Lung (tissue), 12 donors: Measurements from ENCODE around the gene SMIM21. TPM values are rescaled to one million over a fixed set of nuclear protein-coding genes. Genes with fewer than 3 reads are reported as not detected.

Experiments
- ATAC-seq: fragments of 200-7000 bp; cut with Tn5 transposase; one replicate; pipeline ENCODE4 v1.9.1; 2020; ENCODE audit warnings: moderate number of reproducible peaks; ENCODE audit not compliant: insufficient read depth, low FRiP score
- DNase-seq, 3 donors: peaks; one replicate each; pipeline ENCODE4 v3.0.0-alpha.2; 2013 to 2017
- H3K27ac ChIP-seq, 2 donors: one replicate each; pipeline ENCODE4 v1.5.1; 2013; ENCODE audit warnings: mild to moderate bottlenecking in 2 of 2, moderate library complexity in 2 of 2, control low read depth in 1 of 2, inconsistent platforms in 1 of 2, low read depth in 1 of 2, low read length in 1 of 2
- H3K27me3 ChIP-seq, 3 donors: one replicate each; pipeline ENCODE4 v1.5.1; 2013; ENCODE audit warnings: low read length in 2 of 3; ENCODE audit not compliant: control insufficient read depth in 3 of 3, insufficient read depth in 3 of 3
- H3K36me3 ChIP-seq, 4 donors: one replicate each; pipeline ENCODE4 v1.5.1; 2013; ENCODE audit warnings: low read length in 4 of 4, mild to moderate bottlenecking in 1 of 4, moderate library complexity in 1 of 4; ENCODE audit not compliant: control insufficient read depth in 4 of 4, insufficient read depth in 4 of 4
- H3K4me1 ChIP-seq, 5 donors: one replicate each; pipeline ENCODE4 v1.5.1; 2013; ENCODE audit warnings: low read length in 5 of 5, mild to moderate bottlenecking in 2 of 5, moderate library complexity in 1 of 5; ENCODE audit not compliant: control insufficient read depth in 5 of 5, insufficient read depth in 5 of 5
- H3K4me3 ChIP-seq: one replicate; pipeline ENCODE4 v1.5.1; 2013; ENCODE audit warnings: mild to moderate bottlenecking, control low read depth, moderate library complexity
- H3K9ac ChIP-seq, 2 donors: one replicate each; pipeline ENCODE4 v1.5.1; 2013; ENCODE audit warnings: low read length in 2 of 2, control low read depth in 1 of 2; ENCODE audit not compliant: insufficient read depth in 1 of 2
- H3K9me3 ChIP-seq, 4 donors: one replicate each; pipeline ENCODE4 v1.5.1; 2013; ENCODE audit warnings: low read length in 3 of 4, mild to moderate bottlenecking in 1 of 4, moderate library complexity in 1 of 4; ENCODE audit not compliant: control insufficient read depth in 4 of 4, insufficient read depth in 3 of 4
- WGBS, 2 donors: extraction: QIAGEN DNeasy Blood & Tissue Kit; methylation state at CpG; one replicate each; pipeline ENCODE4 v1.1.7; 2013; 5-methylcytosine and 5-hydroxymethylcytosine counted together
- polyA plus RNA-seq, 2 donors: library from polyadenylated mRNA; stranded (reverse); fragments of 200-250 nt; gene quantifications; one replicate each; pipeline ENCODE4 v1.2.1, GENCODE V29; 2013
- total RNA-seq, 2 donors: library from RNA; depleted of rRNA in 1 of 2; stranded (reverse); fragments of >200 nt in 1 of 2; gene quantifications; one replicate each; pipeline ENCODE4 v1.2.1, GENCODE V29; 2014 to 2021
- TF ChIP-seq, protein P1 (sequence below): IDR thresholded peaks from 2 replicates; pipeline ENCODE4 v1.5.1; 2012; ENCODE audit warnings: mild to moderate bottlenecking; ENCODE audit errors: control extremely low read depth, extremely low read depth
- donor health status: control.
- donor health status: control.
- donor health status: Bipolar disorder and iron deficiency.
- donor health status: healthy.
- donor health status: DM: yes; HTN: yes; CAD: no.

The SMIM21 gene
- total and polyA plus RNA-seq, 4 donors = not detected

DNA sequence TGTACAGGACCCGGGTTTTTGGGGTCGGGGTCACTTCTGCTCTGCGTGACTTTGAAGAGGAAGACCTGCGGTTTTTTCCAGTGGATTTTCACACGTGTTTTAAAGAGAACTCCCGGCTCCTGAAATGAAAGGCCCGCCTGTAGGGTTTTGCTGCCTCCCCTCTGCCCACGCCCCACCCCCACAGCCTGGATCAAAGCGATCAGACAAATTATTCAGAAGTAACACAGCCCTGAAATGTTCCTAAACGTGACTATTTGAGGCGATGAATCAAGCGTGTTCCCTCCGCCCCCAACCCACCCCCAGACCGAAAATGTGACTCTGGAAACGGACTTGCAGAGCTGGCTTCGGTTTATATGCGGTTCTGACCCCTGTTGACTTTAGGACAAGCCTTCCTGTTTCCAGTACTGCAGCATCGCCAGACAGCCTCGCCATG lies 28.7 kb upstream of the SMIM21 start:
- WGBS, 2 donors = 14 to 18% methylated on average over 19 of the region's 19 CpGs
- peak overlapping the region in 1 of 2 donors; percentile 5 for H3K27ac ChIP-seq
- no peak for ATAC-seq

DNA sequence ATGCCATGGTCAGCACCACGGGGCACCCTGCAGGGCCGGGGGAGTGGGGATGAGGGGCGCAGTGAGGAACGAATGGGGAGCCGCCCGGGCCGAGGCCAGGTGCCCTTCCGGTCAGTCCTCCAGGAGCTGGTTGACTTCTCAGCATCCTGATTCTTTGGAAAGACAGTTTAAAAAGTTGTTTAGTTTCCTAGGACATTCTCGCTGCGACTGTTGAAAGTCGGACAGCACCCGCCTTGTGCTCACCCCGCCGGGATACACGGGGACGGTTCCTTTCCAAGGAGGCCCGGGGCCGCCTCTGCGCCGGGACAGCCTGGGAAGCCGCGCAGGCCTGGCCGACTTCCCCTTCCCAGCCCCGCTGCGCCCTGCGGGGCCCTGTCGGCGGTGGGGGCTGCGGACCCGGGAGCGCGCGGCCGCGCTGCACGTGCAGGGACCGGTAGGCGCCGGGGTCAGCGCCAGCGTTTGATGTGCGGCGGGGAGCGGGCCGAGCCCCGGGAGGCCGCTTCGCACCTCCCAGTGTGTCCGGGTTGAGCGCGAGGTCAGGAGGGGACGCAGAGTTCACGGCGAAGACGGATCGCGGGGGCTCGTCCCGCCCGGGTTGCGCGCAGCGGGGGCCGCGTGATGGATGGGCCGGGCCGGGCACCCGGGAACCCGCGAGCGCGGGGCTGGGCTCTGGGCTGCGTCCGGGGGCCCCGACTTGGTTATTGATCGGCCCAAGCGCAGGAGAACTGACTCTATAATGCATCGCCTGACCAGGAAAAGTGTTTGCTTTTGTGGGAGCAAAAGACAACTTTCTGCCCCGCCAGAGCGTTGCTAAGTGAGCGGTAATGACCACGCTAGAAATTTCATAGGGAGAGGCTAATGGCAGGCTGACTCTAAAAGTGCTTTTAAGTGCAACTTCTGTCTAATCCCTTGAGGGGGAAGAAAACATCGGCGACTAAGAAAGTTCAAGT lies 28.0 kb upstream of the SMIM21 start:
- no peaks in the 10 kb centered on the region for H3K27me3 ChIP-seq

More for the DNA sequence above, 28.7 kb upstream of the SMIM21 start:
- peaks cover 0 to 5% (median 2%) of the 10 kb centered on the region in 4 donors for H3K9me3 ChIP-seq
- peaks cover 0 to 50% (median 5%) of the 10 kb centered on the region in 5 donors for H3K4me1 ChIP-seq
- TF ChIP-seq, protein P1, sequence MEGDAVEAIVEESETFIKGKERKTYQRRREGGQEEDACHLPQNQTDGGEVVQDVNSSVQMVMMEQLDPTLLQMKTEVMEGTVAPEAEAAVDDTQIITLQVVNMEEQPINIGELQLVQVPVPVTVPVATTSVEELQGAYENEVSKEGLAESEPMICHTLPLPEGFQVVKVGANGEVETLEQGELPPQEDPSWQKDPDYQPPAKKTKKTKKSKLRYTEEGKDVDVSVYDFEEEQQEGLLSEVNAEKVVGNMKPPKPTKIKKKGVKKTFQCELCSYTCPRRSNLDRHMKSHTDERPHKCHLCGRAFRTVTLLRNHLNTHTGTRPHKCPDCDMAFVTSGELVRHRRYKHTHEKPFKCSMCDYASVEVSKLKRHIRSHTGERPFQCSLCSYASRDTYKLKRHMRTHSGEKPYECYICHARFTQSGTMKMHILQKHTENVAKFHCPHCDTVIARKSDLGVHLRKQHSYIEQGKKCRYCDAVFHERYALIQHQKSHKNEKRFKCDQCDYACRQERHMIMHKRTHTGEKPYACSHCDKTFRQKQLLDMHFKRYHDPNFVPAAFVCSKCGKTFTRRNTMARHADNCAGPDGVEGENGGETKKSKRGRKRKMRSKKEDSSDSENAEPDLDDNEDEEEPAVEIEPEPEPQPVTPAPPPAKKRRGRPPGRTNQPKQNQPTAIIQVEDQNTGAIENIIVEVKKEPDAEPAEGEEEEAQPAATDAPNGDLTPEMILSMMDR = no peak
- peak overlapping the region in 1 of 2 donors; percentile 75 for H3K9ac ChIP-seq
- DNase-seq = peak; percentile 64 to 81 (median 75)
- peaks cover 0 to 6% (median 0%) of the 10 kb centered on the region in 4 donors for H3K36me3 ChIP-seq
- no peak overlapping the region for H3K4me3 ChIP-seq
- no peaks in the 10 kb centered on the region for H3K27me3 ChIP-seq

DNA sequence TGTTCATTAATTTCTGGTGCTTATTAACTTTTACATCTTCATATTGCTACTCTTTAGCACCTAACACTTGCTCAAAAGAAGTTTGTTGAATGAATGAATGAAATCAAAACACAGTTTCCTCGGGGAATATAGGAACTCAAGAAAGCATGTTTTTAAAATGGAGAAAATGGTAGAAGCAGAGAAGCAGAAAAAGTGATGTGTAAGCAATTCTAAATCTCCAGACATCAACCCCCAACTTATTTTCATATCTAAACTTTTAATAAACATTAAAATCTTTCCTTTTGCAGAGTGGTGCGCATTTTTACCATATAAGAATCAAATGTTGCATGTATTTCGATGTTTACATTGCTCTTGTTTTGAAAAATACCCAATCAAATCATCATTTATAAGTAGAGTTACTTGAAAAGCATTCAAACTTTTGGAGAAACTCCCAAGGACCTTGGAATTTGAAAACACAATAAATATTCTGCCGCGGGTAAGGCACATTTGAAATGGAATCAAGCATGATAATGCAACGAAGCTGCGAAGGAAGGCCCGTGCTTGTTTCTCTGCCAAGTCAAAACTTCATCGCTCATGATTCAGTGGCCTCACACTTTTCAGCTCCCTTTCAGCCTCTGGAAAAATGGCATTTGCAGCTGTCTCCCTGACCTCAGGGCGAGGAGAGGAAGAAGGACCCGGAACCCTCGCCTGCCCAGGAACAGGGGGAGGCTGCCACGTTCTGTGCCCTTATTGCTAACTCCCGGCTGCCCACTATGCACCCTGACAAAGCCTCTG lies 26.7 kb upstream of the SMIM21 start:
- peaks cover 0 to 61% (median 5%) of the 10 kb centered on the region in 5 donors for H3K4me1 ChIP-seq
- peak; percentile 81 to 95 (median 94) for DNase-seq
- no peak for ATAC-seq
- TF ChIP-seq, protein P1 = no peak
- H3K36me3 ChIP-seq = peaks cover 0 to 6% (median 0%) of the 10 kb centered on the region in 4 donors
- H3K4me3 ChIP-seq = no peak overlapping the region
- peaks cover 0 to 5% (median 2%) of the 10 kb centered on the region in 4 donors for H3K9me3 ChIP-seq
- no peak overlapping the region for H3K27ac ChIP-seq
- H3K27me3 ChIP-seq = no peaks in the 10 kb centered on the region
- WGBS, 2 donors = 78 to 80% methylated on average over 14 of the region's 14 CpGs
- no peak overlapping the region for H3K9ac ChIP-seq

More for the DNA sequence above, 28.0 kb upstream of the SMIM21 start:
- H3K4me3 ChIP-seq = peak overlapping the region; percentile 35
- peaks cover 0 to 55% (median 5%) of the 10 kb centered on the region in 5 donors for H3K4me1 ChIP-seq
- DNase-seq = peak; percentile 72 to 83 (median 76)
- H3K9me3 ChIP-seq = peaks cover 0 to 5% (median 2%) of the 10 kb centered on the region in 4 donors
- peak overlapping the region in 1 of 2 donors; percentile 5 for H3K27ac ChIP-seq
- WGBS, 2 donors = 5 to 8% methylated on average over 82 to 84 of the region's 84 CpGs
- H3K9ac ChIP-seq = peak overlapping the region in 1 of 2 donors; percentile 75
- H3K36me3 ChIP-seq = peaks cover 0 to 6% (median 0%) of the 10 kb centered on the region in 4 donors
- TF ChIP-seq, protein P1 = no peak
- peak; percentile 24 for ATAC-seq
